Karpas-422 (cell line): ENCODE measurements around the gene GPC6. TPM values are rescaled to one million over a fixed set of nuclear protein-coding genes. Genes with fewer than 3 reads are reported as not detected.
"Not testable (repeated sequence)": the region's sequence is repeated elsewhere in the genome, so short reads cannot be mapped to it uniquely, and the experiment has no call there.

Source experiments
- DNase-seq: peaks from one replicate; pipeline ENCODE4 v3.0.0-alpha.2; 2015
- H2AFZ ChIP-seq: fragments of 200-600 bp; sonication (generic); 2 replicates; pipeline ENCODE4 v1.6.1; 2014; ENCODE audit warnings: antibody characterized with exemption, low read length, mixed read lengths
- H3K27ac ChIP-seq: fragments of 200-600 bp; sonication (generic); 2 replicates; pipeline ENCODE4 v1.5.1; 2014; ENCODE audit warnings: mild to moderate bottlenecking, low read length, moderate library complexity
- H3K27me3 ChIP-seq: fragments of 200-600 bp; sonication (generic); 2 replicates; pipeline ENCODE4 v1.6.1; 2014; ENCODE audit warnings: low read length, mixed read lengths
- H3K36me3 ChIP-seq: fragments of 200-600 bp; sonication (generic); 2 replicates; pipeline ENCODE4 v1.6.1; 2014; ENCODE audit warnings: low read length, mixed read lengths; ENCODE audit not compliant: insufficient read depth
- H3K4me1 ChIP-seq: fragments of 200-600 bp; sonication (generic); 2 replicates; pipeline ENCODE4 v1.6.1; 2014; ENCODE audit warnings: mild to moderate bottlenecking, low read length, mixed read lengths
- H3K4me2 ChIP-seq: fragments of 200-600 bp; sonication (generic); 2 replicates; pipeline ENCODE4 v1.6.1; 2014; ENCODE audit warnings: low read length, low read depth, mild to moderate bottlenecking; ENCODE audit not compliant: poor library complexity, severe bottlenecking
- H3K4me3 ChIP-seq: fragments of 200-600 bp; sonication (generic); 2 replicates; pipeline ENCODE4 v1.5.1; 2014; ENCODE audit warnings: mild to moderate bottlenecking, antibody characterized with exemption, low read length, mixed read lengths
- H3K79me2 ChIP-seq: fragments of 200-600 bp; sonication (generic); 2 replicates; pipeline ENCODE4 v1.6.1; 2014; ENCODE audit warnings: mild to moderate bottlenecking, low read length, mixed read lengths
- H3K9ac ChIP-seq: fragments of 200-600 bp; sonication (generic); 2 replicates; pipeline ENCODE4 v1.6.0; 2014; ENCODE audit warnings: low read length
- H3K9me2 ChIP-seq: fragments of 200-600 bp; sonication (generic), shearing (Covaris generic); replicated peaks from 2 replicates; pipeline ENCODE4 v1.6.0; 2014; ENCODE audit warnings: mild to moderate bottlenecking, low read length, moderate library complexity; ENCODE audit not compliant: insufficient read depth
- H3K9me3 ChIP-seq: fragments of 300-700, 200-600 bp; sonication (generic); 2 replicates; pipeline ENCODE4 v1.6.1; 2014; ENCODE audit warnings: low read length, mixed read lengths
- H4K20me1 ChIP-seq: fragments of 200-600 bp; sonication (generic); 2 replicates; pipeline ENCODE4 v1.6.1; 2014; ENCODE audit warnings: mild to moderate bottlenecking, antibody characterized with exemption, low read length, low read depth; ENCODE audit not compliant: insufficient read depth
- total RNA-seq: library from RNA; depleted of rRNA; stranded (reverse); fragments of >200 nt; shearing (Covaris generic); gene quantifications from 2 replicates; pipeline ENCODE4 v1.2.3, GENCODE V29; 2014; ENCODE audit warnings: low replicate concordance

Gene GPC6
- total RNA-seq, 1 experiment from 2014 or later = not detected

DNA sequence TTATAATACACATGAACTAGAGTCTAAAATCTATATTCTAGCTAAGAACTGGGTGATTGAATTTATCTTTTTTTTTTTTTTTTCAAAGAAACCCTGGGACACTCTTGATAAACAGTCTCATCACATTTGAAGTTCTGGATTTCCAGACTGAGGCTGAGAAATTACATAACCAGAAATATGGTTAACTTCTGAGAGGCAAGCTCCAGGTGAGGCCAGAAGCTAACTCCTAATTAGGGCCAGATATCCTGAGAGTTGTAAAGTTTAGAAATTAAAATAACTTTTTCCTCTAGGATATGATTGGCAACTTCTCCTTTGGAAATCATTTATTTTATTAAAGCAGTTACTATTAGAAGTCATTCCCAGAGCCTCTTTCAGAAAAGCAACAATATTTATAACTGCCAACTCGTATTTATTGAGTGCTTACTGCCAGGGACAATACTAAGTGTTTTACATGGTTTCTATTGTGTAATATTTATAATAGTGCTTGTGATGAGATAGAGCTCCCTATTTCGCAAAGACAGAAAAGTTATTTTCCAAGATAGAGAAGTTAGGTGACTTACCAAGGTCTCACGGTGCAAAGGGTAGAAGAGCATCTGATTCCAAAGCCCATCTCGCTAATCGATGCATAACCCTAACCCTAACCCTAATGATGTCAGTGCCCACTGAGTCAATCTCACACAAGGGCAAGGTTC, 1065.2 kb downstream of the GPC6 start:
- Histone ChIP-seq H2AFZ (no peak overlapping the region), H3K4me2 (no peak overlapping the region), H3K27ac (no peak overlapping the region), H3K9me3 (no peaks in the 10 kb centered on the region), H3K79me2 (no peaks in the 10 kb centered on the region), H3K4me1 (no peaks in the 10 kb centered on the region), H3K36me3 (no peaks in the 10 kb centered on the region), H3K4me3 (no peak overlapping the region), H3K9ac (no peak overlapping the region), H3K27me3 (no peaks in the 10 kb centered on the region; the same call in 1 of the 2 replicates), H3K9me2 (no peaks in the 10 kb centered on the region; the same call in 1 of the 2 replicates), H4K20me1 (no peaks in the 10 kb centered on the region)
- DNase-seq = no peak

DNA sequence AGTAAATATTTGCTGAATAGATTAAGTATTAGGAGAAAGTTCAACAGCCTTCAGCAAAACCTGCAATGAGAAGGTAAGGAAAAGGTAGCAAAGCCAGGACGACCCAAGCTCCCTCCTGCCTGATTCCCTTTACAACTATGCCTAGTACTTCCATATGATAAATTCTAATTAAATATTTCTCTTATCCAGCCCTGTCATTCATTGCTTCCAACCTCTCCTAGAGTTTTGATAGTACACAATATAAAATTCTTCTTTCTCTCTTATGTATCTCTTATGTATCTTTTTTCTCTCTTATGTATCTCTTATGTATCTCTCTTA, 1065.7 kb downstream of the GPC6 start:
- DNase-seq = no peak
- Histone ChIP-seq H3K27ac (no peak overlapping the region), H3K4me2 (no peak overlapping the region), H3K4me1 (no peaks in the 10 kb centered on the region), H3K27me3 (no peaks in the 10 kb centered on the region; the same call in 1 of the 2 replicates), H3K4me3 (no peak overlapping the region), H2AFZ (no peak overlapping the region), H3K79me2 (no peaks in the 10 kb centered on the region), H3K9me2 (no peaks in the 10 kb centered on the region; the same call in 1 of the 2 replicates), H4K20me1 (no peaks in the 10 kb centered on the region), H3K9me3 (no peaks in the 10 kb centered on the region), H3K36me3 (no peaks in the 10 kb centered on the region), H3K9ac (no peak overlapping the region)

DNA sequence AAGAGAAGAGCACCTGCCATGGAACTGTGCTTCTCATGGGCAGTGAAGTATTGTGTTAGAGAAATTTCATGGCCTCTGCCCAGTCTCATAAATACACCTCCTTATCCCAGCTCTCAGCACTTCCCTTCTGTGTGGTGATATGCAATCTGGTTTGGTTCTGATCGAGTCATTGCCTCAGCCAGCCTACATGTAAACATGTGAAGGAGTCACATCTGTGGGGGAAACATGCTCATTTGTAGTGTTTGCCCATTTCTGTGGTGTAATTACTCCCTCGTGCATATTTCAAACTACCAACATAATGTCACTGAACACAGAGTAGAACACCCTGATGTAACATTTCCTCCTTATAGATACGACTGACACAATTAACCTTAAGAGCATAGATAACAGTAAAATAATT, 1069.9 kb downstream of the GPC6 start:
- no peak overlapping the region for H3K27ac ChIP-seq
- H3K4me1 ChIP-seq = no peaks in the 10 kb centered on the region
- H3K4me2 ChIP-seq = no peak overlapping the region
- no peaks in the 10 kb centered on the region for H3K9me2 ChIP-seq
- no peaks in the 10 kb centered on the region for H3K9me3 ChIP-seq
- no peak overlapping the region for H2AFZ ChIP-seq
- H3K27me3 ChIP-seq = no peaks in the 10 kb centered on the region
- H3K4me3 ChIP-seq = no peak overlapping the region
- H3K79me2 ChIP-seq = no peaks in the 10 kb centered on the region
- H3K36me3 ChIP-seq = no peaks in the 10 kb centered on the region
- no peak for DNase-seq
- no peaks in the 10 kb centered on the region for H4K20me1 ChIP-seq
- no peak overlapping the region for H3K9ac ChIP-seq

DNA sequence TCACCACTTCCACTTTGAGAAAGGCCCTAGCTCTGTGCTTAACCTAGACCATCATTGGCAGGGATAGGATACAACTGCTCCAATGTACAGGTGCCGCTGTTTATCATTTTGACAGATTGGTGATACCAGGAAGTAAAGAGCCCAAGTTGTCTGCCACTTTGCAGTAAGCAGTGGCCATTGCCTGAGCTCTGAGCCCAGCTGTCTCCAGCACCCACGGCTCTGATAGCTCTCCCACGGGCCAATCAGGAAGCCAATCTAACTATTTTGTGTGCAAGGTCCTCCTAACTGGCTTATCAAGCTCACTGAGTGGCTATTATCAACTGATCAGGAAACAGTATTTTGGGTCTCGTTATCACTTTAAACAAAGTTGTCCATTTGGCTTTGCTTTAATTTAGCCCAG, 1071.7 kb downstream of the GPC6 start:
- Histone ChIP-seq H3K27me3 (no peaks in the 10 kb centered on the region), H3K9ac (no peak overlapping the region), H3K9me2 (no peaks in the 10 kb centered on the region), H3K9me3 (no peaks in the 10 kb centered on the region), H3K36me3 (no peaks in the 10 kb centered on the region), H4K20me1 (no peaks in the 10 kb centered on the region), H3K79me2 (no peaks in the 10 kb centered on the region), H3K4me3 (no peak overlapping the region), H3K4me1 (no peaks in the 10 kb centered on the region), H2AFZ (no peak overlapping the region), H3K4me2 (no peak overlapping the region), H3K27ac (no peak overlapping the region)
- DNase-seq = no peak

DNA sequence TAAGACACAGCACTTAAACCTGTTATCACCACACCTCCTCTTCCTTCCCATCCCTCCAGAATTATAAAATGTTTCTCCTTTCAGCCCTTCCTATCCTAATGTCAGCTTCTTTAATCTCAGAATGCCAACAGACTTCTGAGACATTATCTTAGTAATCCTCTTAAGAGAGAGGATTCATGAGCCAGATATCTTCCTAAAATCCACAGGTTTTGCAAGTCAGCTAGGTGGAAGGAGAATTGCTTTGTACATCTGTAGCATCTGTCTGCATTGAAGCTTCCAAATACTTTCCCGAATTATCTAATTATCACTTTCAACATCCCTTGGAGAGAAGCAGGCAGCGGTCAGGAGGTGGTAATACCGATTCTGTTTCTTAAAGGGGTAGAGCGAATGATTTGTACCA, 1073.8 kb downstream of the GPC6 start:
- no peaks in the 10 kb centered on the region for H3K9me2 ChIP-seq

DNA sequence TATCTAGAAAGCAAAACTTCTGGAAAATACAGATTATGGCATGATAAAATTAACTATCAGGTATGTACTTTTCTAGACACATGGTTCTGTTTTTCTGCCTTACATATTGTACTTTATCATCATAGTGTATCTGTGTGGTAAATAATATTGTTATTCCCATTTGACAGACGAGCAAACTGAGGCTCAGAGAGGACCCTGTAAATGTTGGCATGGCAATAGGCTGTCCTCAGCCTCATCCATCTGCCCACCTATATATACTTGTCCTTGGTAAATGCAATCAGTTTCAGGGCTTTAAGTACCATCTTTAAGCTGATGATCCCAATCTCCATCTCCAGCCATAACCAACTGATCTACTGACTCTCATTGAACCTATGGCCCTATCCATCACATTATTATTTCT, 1074.9 kb downstream of the GPC6 start:
- no peaks in the 10 kb centered on the region for H3K27me3 ChIP-seq
- H3K79me2 ChIP-seq = no peaks in the 10 kb centered on the region
- H4K20me1 ChIP-seq = no peaks in the 10 kb centered on the region
- no peak overlapping the region for H3K4me3 ChIP-seq
- no peaks in the 10 kb centered on the region for H3K9me3 ChIP-seq
- H3K4me2 ChIP-seq = no peak overlapping the region
- no peak overlapping the region for H3K27ac ChIP-seq
- no peaks in the 10 kb centered on the region for H3K36me3 ChIP-seq
- no peaks in the 10 kb centered on the region for H3K9me2 ChIP-seq
- H2AFZ ChIP-seq = no peak overlapping the region
- no peaks in the 10 kb centered on the region for H3K4me1 ChIP-seq
- no peak overlapping the region for H3K9ac ChIP-seq
- DNase-seq = no peak

More for the DNA sequence above, 1073.8 kb downstream of the GPC6 start:
- Histone ChIP-seq H3K4me2 (no peak overlapping the region), H3K9ac (no peak overlapping the region), H3K27me3 (no peaks in the 10 kb centered on the region), H3K27ac (no peak overlapping the region), H3K9me3 (no peaks in the 10 kb centered on the region), H3K4me1 (no peaks in the 10 kb centered on the region), H4K20me1 (no peaks in the 10 kb centered on the region), H3K4me3 (no peak overlapping the region), H3K79me2 (no peaks in the 10 kb centered on the region), H3K36me3 (no peaks in the 10 kb centered on the region), H2AFZ (no peak overlapping the region)
- no peak for DNase-seq

DNA sequence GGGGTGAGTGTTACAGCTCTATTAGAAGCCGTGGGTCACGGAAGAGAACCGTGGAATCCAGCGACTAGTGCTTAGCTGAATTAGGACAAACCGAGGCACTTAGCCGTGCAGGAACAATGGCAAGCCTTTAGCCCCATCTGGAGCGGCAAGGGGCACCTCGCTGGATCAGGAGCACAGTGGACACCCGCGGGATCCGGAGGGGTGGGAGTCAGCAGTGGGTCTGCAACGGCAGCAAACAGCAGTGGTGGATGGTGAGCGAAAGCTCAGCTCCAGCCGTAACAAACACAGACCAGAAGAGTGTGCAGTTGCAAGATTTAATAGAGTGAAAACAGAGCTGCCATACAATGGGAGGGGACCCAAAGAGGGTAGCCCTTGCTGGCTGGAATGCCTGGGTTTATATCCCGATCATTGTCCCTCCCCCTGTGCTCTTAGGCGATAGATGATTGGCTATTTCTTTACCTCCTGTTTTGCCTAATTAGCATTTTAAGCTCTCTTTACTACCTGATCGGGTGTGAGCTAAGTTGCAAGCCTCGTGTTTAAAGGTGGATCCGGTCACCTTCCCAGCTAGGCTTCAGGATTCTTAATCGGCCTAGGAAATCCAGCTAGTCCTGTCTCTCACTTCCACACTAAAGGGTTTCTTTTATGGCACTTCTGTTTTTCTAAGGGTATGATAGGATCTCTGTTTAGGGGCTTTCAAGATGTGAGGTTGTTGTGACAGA, 1076.4 kb downstream of the GPC6 start:
- H3K79me2 ChIP-seq, H2AFZ ChIP-seq, H3K4me1 ChIP-seq, H3K9me3 ChIP-seq, H3K4me2 ChIP-seq, H3K27me3 ChIP-seq, H3K27ac ChIP-seq, H4K20me1 ChIP-seq, H3K9ac ChIP-seq, H3K9me2 ChIP-seq, DNase-seq, H3K4me3 ChIP-seq, H3K36me3 ChIP-seq: not testable (repeated sequence)

DNA sequence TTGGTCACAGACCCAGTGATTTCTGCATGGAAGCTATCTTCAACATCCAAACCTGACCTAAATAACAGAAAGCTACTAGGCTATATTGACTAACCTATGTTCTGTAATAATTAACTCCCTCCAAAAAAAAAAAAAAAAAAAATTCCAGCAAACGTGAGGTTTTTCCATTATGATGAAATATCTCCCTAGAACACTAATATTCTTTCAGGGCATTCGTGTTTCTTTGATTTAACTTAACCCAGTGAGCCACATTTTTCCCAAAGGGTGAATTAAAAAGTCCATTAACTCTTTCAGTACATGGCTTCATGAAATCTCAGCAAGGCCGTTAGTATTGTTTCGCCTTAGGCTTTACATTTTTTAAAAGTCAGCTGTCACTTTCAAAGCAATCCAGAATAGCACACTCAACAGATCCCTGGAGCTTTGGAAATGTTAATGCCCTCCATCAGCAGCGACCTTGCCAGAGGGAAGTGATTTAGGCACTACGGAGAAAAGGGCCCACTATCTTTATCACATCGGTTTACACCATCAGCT, 1077.1 kb downstream of the GPC6 start:
- Histone ChIP-seq H3K9me3 (no peaks in the 10 kb centered on the region), H3K4me1 (no peaks in the 10 kb centered on the region), H3K9ac (no peak overlapping the region), H2AFZ (no peak overlapping the region), H3K4me2 (no peak overlapping the region), H3K9me2 (no peaks in the 10 kb centered on the region), H3K79me2 (no peaks in the 10 kb centered on the region), H3K4me3 (no peak overlapping the region), H3K27me3 (no peaks in the 10 kb centered on the region), H3K27ac (no peak overlapping the region), H4K20me1 (no peaks in the 10 kb centered on the region), H3K36me3 (no peaks in the 10 kb centered on the region)
- no peak for DNase-seq
